MCF 10A (cell line): ENCODE data around the gene SCAMP1. TPM values are rescaled to one million over a fixed set of nuclear protein-coding genes. Genes with fewer than 3 reads are reported as not detected.

Source experiments
- BruUV-seq: library from RNA; stranded (reverse); fragments of 400-500 nt; replicated peaks from 2 replicates; lab custom pipeline; 2021; lab: Mats Ljungman, UMichigan
- CTCF ChIA-PET: fragments of 300-600 bp; sonication (Branson Sonifier 250); formaldehyde crosslinking; extraction: SDS; loops from one replicate; lab custom pipeline; 2021; ENCODE audit warnings: antibody characterized with exemption, inconsistent platforms; lab: Yijun Ruan, JAX
- POLR2A ChIA-PET: fragments of 300-600, 350-650 bp; sonication (Branson Sonifier 250); formaldehyde crosslinking; extraction: SDS; loops from one replicate; lab custom pipeline; 2020; ENCODE audit warnings: antibody characterized with exemption, inconsistent platforms; lab: Yijun Ruan, JAX
- DNase-seq: peaks from one replicate; pipeline ENCODE4 v3.0.0-alpha.2; 2018; ENCODE audit not compliant: unreplicated experiment
- H3K27ac Mint-ChIP-seq: one replicate; pipeline ENCODE4 v1.8.0; 2022; ENCODE audit warnings: mild to moderate bottlenecking, low read depth, mixed read lengths; ENCODE audit not compliant: unreplicated experiment
- H3K27me3 Mint-ChIP-seq: one replicate; pipeline ENCODE4 v1.8.0; 2022; ENCODE audit warnings: mixed read lengths; ENCODE audit not compliant: insufficient read depth, unreplicated experiment
- H3K36me3 Mint-ChIP-seq: one replicate; pipeline ENCODE4 v1.8.0; 2022; ENCODE audit warnings: mild to moderate bottlenecking, moderate library complexity, mixed read lengths; ENCODE audit not compliant: insufficient read depth, unreplicated experiment
- H3K4me1 Mint-ChIP-seq: one replicate; pipeline ENCODE4 v1.8.0; 2022; ENCODE audit warnings: mixed read lengths; ENCODE audit not compliant: insufficient read depth, unreplicated experiment
- H3K4me3 Mint-ChIP-seq: one replicate; pipeline ENCODE4 v1.8.0; 2022; ENCODE audit warnings: mild to moderate bottlenecking, moderate library complexity, mixed read lengths; ENCODE audit not compliant: unreplicated experiment
- H3K9me3 Mint-ChIP-seq: one replicate; pipeline ENCODE4 v1.8.0; 2022; ENCODE audit warnings: mixed read lengths; ENCODE audit not compliant: unreplicated experiment
- CTCF ChIP-seq: fragments of 200-600 bp; IDR thresholded peaks from one replicate; pipeline ENCODE4 v1.8.0; 2022; ENCODE audit warnings: antibody characterized with exemption, mild to moderate bottlenecking; ENCODE audit not compliant: unreplicated experiment
- intact Hi-C: fragments of 100-400 bp; cut with micrococcal nuclease; formaldehyde crosslinking; loops from 2 replicates; pipeline ENCODE4 v1.14.1; 2022
- total RNA-seq: library from RNA; stranded (reverse); gene quantifications from 2 replicates; pipeline ENCODE4 v1.2.3, GENCODE V29; 2022

Gene SCAMP1
- total RNA-seq, 1 experiment from 2014 or later: 26.1 TPM

- POLR2A ChIA-PET: interaction anchor here (1.4 to 1.6 kb wide), 2 partner anchors 9 to 21 kb away, joined by 6 to 7 read pairs; no protein-coding TSS in a partner anchor
- TF ChIP-seq CTCF: no peak
- Mint-ChIP-seq H3K36me3 (peaks cover 14% of the 10 kb centered on the region), H3K27me3 (no peaks in the 10 kb centered on the region), H3K4me3 (no peak overlapping the region), H3K4me1 (peaks cover 35% of the 10 kb centered on the region), H3K27ac (peak overlapping the region; percentile 19), H3K9me3 (no peaks in the 10 kb centered on the region)
- no TSS peak for BruUV-seq
- intact Hi-C loops: no loop called here
- DNase-seq: no peak
- CTCF ChIA-PET: interaction anchor here (1.4 kb wide), 1 partner anchor 10 kb away, joined by 5 read pairs; no protein-coding TSS in a partner anchor
Observed at GRCh38 chr5:78506261-78507024, 146.0 kb downstream of the SCAMP1 start.

GRCh38 chr5:78507531-78507930 lies 147.1 kb downstream of the SCAMP1 start:
- Mint-ChIP-seq H3K27me3 (no peaks in the 10 kb centered on the region), H3K4me3 (no peak overlapping the region), H3K9me3 (no peaks in the 10 kb centered on the region), H3K4me1 (peaks cover 24% of the 10 kb centered on the region), H3K27ac (peak overlapping the region; percentile 54), H3K36me3 (peaks cover 13% of the 10 kb centered on the region)
- CTCF ChIA-PET: interaction anchor here (1.0 kb wide), 1 partner anchor 24 kb away, joined by 6 read pairs; no protein-coding TSS in a partner anchor
- TF ChIP-seq CTCF: no peak
- BruUV-seq: no TSS peak
- no peak for DNase-seq
- POLR2A ChIA-PET: interaction anchor here (0.8 to 1.6 kb wide), 2 partner anchors 11 to 22 kb away, joined by 3 read pairs; no protein-coding TSS in a partner anchor
- intact Hi-C loops: no loop called here

GRCh38 chr5:78508186-78508765 lies 147.9 kb downstream of the SCAMP1 start:
- no peak for TF ChIP-seq CTCF
- H3K9me3 Mint-ChIP-seq: no peaks in the 10 kb centered on the region
- DNase-seq: no peak
- no peak overlapping the region for H3K4me3 Mint-ChIP-seq
- H3K27me3 Mint-ChIP-seq: no peaks in the 10 kb centered on the region
- CTCF ChIA-PET: interaction anchor here (0.6 to 1.0 kb wide), 3 partner anchors 10 to 268 kb away, joined by 3 to 6 read pairs (median 4); no protein-coding TSS in a partner anchor
- H3K27ac Mint-ChIP-seq: peak overlapping the region; percentile 54
- intact Hi-C loops: no loop called here
- peaks cover 13% of the 10 kb centered on the region for H3K36me3 Mint-ChIP-seq
- POLR2A ChIA-PET: interaction anchor here (0.8 to 1.6 kb wide), 3 partner anchors 10 to 192 kb away, joined by 3 to 4 read pairs (median 4); no protein-coding TSS in a partner anchor
- BruUV-seq: no TSS peak
- peaks cover 26% of the 10 kb centered on the region for H3K4me1 Mint-ChIP-seq
